Stromal cell of bone marrow (primary cell): ENCODE data around the gene AHNAK.

Experiments used
- DNase-seq: peaks from one replicate; pipeline ENCODE4 v3.0.0-alpha.2; 2012; ENCODE audit warnings: low read depth

The AHNAK gene

GRCh38 chr11:62431171-62431901 lies 115.3 kb downstream of the AHNAK start:
- DNase-seq: peak; percentile 66

GRCh38 chr11:62430425-62430824 lies 116.2 kb downstream of the AHNAK start:
- no peak for DNase-seq

DNA sequence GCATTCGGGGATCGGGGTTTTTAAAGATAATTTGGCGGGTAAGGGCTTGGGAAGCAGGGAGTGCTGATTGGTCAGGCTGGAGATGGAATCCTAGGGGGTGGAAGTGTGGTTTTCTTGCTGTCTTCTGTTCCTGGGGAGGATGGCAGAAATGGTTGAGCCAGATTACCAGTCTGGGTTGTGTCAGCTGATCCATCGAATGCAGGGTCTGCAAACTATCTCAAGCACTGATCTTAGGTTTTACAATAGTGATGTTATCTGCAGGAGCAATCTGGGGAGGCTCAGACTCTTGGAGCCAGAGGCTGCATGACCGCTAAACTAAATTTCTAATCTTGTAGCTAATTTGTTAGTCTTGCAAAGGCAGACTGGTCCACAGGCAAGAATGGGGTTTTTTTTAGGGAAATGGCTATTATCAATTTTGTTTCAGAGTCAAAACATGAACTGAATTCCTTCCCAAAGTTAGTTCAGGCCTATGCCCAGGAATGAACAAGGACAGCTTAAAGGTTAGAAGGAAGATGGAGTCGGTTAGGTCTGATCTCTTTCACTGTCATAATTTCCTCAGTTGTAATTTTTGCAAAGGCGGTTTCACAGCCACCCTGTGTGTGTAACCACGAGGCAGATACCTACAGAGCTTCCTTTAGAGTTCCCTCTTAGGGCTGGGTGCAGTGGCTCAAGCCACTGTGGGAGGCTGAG lies 117.6 kb downstream of the AHNAK start:
- DNase-seq: no peak

- no peak for DNase-seq
Observed at GRCh38 chr11:62427630-62428233, 118.9 kb downstream of the AHNAK start.

- DNase-seq: no peak
Observed at GRCh38 chr11:62423012-62423411, 123.6 kb downstream of the AHNAK start.

DNA sequence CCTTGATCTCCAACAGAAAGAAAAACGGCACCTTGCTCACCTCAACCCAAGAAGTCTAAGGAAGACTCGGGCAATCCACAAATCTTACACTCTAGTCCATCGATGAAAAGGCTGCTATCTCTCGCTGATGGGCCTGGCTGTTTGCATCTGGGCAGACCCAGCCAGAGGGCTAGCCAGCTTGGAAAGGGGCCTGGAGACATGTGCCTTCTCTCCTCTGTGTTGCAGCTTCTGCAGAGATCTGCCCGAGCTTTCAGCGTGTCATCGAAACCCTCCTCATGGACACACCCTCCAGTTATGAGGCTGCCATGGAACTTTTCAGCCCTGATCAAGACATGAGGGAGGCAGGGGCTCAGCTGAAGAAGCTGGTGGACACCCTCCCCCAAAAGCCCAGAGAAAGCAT lies 124.6 kb downstream of the AHNAK start:
- no peak for DNase-seq

- DNase-seq: no peak
Observed at GRCh38 chr11:62420882-62421281, 125.7 kb downstream of the AHNAK start.

DNA sequence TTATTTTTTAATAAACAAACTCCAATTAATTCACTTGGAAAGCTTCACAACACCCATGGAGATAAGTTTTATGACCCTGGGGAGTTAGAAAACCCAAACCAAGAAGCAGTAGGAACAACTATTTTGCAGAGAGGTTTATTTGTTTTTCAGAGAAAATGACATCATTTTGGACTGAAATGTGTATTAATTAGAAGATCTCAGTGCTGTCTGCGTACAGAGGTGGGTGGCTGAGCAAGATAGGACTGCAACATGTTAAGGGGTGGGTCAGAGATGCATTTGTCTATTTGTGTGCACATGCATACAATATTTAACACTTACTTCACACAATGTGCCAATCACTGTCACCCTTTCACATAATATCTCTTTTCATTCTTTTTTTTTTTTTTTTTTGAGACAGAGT lies 126.7 kb downstream of the AHNAK start:
- no peak for DNase-seq

GRCh38 chr11:62419314-62419929 lies 127.2 kb downstream of the AHNAK start:
- DNase-seq: no peak

DNA sequence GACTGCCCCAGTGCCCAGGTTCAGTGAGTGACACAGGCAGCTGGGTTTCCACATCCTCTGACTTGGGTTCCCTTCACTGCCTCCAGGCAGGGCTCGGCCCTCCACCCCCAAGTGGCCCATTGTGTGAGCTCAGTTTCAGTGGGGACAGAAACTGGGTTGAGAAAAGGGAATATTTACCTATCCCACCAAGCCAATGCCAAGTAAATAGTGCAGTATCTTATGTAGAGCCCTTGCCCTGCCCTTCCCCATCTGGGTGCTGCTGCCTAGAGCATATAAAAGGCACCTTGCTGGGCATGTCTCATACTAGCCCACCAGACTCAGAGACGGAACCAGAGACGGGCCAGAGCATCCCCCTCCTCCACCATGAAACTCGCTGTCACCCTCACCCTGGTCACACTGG lies 127.9 kb downstream of the AHNAK start, which contains the start of gene SCGB1A1:
Gene SCGB1A1, plus strand, starts transcription at position 301 of the 400 bp plus-strand sequence. Its CDS starts 63 bp downstream, at position 364.
- DNase-seq: no peak

DNA sequence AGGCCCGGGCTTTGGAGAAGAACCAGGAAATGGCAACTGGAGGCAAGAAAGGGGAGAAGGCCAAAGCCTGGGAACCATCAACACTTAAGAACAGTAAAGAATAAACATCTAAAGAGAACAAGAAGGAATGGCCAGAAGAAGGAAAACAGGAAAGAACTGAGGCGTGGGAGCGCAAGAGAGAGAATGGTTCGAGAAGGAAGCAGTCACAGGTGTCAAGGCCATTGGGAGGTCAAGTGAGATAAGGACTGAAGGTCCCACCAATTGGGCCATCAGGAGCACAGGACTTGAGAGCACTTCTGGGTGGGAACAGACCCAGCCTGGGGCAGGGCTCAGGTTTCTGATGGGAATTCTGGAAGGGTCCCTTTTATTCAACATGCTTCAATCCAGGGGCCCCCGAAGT lies 128.5 kb downstream of the AHNAK start:
- DNase-seq: no peak

- no peak for DNase-seq
Observed at GRCh38 chr11:62416596-62416995, 130.0 kb downstream of the AHNAK start.

DNA sequence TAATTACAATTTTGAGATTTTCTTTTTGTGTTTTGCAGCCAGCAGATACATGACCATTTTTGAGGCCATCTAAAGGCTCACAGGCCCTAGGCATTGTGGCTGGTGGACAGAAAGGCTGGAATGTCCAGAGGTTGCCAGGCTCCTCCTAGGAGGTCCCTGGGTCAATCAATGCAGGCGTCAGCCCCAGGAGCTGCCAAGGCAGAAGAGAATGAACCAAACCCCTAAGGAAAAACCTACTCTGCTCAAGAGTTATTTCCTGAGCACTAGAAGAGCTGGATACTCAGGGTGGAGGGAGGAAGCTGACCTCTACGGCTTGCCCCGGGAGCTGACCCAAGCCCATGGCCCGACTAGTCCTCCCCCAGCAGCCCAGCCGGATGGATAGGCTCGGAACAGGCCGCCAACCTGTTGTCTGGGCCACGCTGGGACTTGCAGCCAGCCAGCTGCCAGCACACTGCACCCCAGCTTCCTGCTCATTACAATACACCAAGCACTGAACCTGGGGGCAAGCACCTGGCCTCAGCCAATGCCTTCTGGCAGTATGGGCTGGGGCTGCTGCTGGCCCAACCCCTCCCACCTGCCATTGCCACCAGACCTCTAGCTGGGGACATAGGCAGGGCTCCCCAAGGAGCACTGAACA lies 133.4 kb downstream of the AHNAK start:
- DNase-seq: no peak

- no peak for DNase-seq
Observed at GRCh38 chr11:62411524-62411923, 135.1 kb downstream of the AHNAK start.

DNA sequence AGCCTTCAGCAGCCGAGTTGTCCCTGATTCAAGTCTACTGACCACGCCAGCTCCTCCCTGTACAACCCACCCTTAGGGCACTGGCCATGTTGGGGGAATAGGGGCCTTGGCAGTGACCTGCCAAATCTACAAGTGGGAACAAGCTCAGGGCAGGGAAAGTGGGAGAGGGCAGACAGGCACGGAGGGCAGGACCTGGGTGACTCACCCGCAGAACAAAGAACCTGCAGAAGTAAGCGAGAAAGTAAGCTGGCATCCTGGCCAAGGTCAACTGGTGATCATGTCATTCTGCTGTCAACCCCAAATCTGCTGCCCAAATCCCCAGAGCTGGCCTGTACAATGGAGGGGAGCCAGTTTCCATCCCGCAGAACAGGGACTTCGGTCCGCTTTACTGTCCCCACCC lies 135.6 kb downstream of the AHNAK start:
- DNase-seq: no peak

- DNase-seq: no peak
Observed at GRCh38 chr11:62409831-62410230, 136.8 kb downstream of the AHNAK start.

DNA sequence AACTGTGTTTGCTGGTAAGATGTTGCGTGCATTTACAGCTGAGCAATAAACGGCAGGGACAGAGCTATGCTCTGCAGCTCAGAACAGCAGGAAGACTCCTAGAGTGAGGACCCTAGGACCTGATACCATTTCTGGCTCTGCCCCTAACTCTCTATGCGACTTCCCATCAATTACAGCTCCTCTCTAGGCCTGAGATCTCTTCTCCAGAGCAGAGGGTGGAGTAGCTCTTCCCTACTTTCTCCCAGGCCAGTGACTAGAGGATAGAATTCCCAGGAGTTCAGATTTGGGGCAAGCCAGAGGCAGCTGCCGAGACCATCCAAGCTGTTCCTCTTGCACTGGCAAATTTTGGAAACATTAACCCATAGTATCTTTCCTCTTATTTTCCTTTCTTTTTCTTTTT lies 140.6 kb downstream of the AHNAK start:
- no peak for DNase-seq

- no peak for DNase-seq
Observed at GRCh38 chr11:62404901-62405300, 141.7 kb downstream of the AHNAK start.

- DNase-seq: no peak
Observed at GRCh38 chr11:62404435-62404834, 142.2 kb downstream of the AHNAK start.

DNA sequence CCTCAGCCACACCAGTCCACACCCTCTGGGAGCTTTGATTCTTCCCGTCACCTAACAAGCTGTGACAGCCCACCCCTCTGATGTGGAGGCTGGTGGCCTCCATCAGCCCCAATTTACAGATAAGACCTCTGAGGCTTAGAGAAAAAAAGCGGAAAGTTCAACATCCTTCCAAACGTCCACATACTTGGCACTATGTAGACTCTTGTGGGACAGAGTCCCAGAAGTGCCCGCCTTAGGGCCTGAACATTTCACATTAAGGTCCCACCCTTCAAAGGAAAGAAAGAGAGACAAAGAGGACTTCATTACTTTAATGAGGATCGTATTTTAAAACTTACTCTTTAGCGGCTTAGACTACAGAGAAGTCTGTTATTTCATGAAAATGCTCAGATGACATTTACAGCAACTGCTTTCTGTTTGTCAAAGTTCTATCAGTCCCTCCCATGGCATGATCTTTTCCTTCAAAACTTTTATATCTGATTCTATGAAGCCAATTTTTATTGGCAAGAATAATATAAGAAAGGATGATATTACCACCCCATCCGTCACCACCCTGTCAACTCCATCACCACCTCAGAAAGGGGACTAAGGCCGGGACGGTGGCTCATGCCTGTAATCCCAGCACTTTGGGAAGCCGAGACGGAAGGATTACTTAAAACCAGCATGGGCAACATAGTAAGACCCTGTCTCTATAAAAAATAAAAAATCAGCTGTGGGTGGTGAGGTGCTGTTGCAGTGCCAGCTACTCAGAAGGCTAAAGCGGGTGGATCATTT lies 143.5 kb downstream of the AHNAK start:
- DNase-seq: no peak

DNA sequence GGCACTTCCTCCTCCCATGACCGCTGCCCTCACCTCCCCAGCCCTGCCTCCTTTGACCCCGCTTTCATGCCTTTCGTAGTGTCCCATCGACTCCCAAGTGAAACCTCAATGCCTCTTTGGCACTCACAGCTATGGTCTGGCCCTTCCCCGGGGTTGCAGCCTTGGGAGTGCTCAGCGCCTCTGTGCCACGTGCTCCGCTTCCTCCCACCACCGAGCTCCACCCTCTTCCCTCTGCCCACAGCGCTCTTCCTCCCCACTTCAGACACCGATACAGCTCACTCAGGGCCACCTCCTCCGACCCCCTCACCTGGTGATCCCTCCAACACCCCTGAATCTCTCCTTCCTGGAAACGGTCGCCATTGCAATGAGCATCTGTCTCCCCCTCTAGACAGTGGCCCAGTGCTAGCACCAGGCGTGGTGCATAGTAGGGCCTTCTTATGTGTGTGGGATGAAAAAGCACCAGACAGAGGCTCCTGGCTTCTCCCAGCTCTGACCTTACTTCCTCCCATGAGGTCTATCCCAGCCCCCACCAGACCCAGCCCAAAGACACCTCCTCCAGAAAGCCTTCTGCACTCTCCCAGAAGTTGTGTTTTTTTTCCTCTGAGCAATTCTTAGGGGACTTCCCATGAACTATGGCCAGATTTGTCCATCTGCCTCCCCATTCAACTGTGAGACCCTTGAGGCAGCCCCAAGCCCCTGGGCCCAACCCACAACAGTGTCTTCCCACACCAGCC lies 144.2 kb downstream of the AHNAK start:
- no peak for DNase-seq
